Measurements from ENCODE around the gene PIK3R1. TPM values are rescaled to one million over a fixed set of nuclear protein-coding genes. Genes with fewer than 3 reads are reported as not detected.
A peak's percentile ranks its signal among the peaks of the same experiment; 100 is the strongest.

Gene PIK3R1
- total RNA-seq, 4 donors from 2014 or later, result 101 to 358 (median 190) TPM

- Histone ChIP-seq H3K9me3 (no peaks in the 10 kb centered on the region), H3K27ac (peak overlapping the region; percentile 79 to 82), H3K27me3 (no peaks in the 10 kb centered on the region), H3K36me3 (no peaks in the 10 kb centered on the region), H3K4me1 (peaks cover 15 to 17% of the 10 kb centered on the region in 2 donors), H3K4me3 (no peak overlapping the region)
- intact Hi-C loops (cut with DNase I; ENCODE audit: low total_unique reads), result no loop called here
- no peak for TF ChIP-seq CTCF (IDR thresholded peaks at IDR 0.05)
- DNase-seq, result no peak
Observed at GRCh38 chr5:68261169-68261568, 45.6 kb downstream of the PIK3R1 start.

- H3K9me3 ChIP-seq, result no peaks in the 10 kb centered on the region
- H3K27ac ChIP-seq, result peak overlapping the region; percentile 79 to 82
- peak in 1 of 2 donors; percentile 69 for DNase-seq
- TF ChIP-seq CTCF (IDR thresholded peaks at IDR 0.05), result peak in 2 of 4 experiments; percentile 30 to 42
- TF ChIP-seq POLR2A (IDR thresholded peaks at IDR 0.05), result no peak
- no peaks in the 10 kb centered on the region for H3K36me3 ChIP-seq
- H3K4me1 ChIP-seq, result peaks cover 15 to 21% of the 10 kb centered on the region in 2 donors
- intact Hi-C loops (cut with DNase I; ENCODE audit: low total_unique reads), result no loop called here
- no peaks in the 10 kb centered on the region for H3K27me3 ChIP-seq
- H3K4me3 ChIP-seq, result no peak overlapping the region
Observed at GRCh38 chr5:68261569-68262065, 46.1 kb downstream of the PIK3R1 start.

- Histone ChIP-seq H3K4me3 (no peak overlapping the region), H3K27me3 (no peaks in the 10 kb centered on the region), H3K27ac (peak overlapping the region; percentile 81 to 89), H3K36me3 (no peaks in the 10 kb centered on the region), H3K9me3 (no peaks in the 10 kb centered on the region), H3K4me1 (peaks cover 14 to 27% of the 10 kb centered on the region in 2 donors)
- TF ChIP-seq POLR2A (IDR thresholded peaks at IDR 0.05), result no peak
- TF ChIP-seq CTCF (IDR thresholded peaks at IDR 0.05), result no peak
- intact Hi-C loops (cut with DNase I; ENCODE audit: low total_unique reads), result no loop called here
- DNase-seq, result peak in 1 of 2 donors; percentile 55
Observed at GRCh38 chr5:68264024-68264956, 48.7 kb downstream of the PIK3R1 start.

- H3K4me3 ChIP-seq, result no peak overlapping the region
- no peaks in the 10 kb centered on the region for H3K9me3 ChIP-seq
- H3K27ac ChIP-seq, result peak overlapping the region; percentile 81 to 89
- TF ChIP-seq CTCF (IDR thresholded peaks at IDR 0.05) (no peak), POLR2A (IDR thresholded peaks at IDR 0.05) (no peak)
- H3K36me3 ChIP-seq, result no peaks in the 10 kb centered on the region
- DNase-seq, result no peak
- H3K4me1 ChIP-seq, result peaks cover 14 to 23% of the 10 kb centered on the region in 2 donors
- no peaks in the 10 kb centered on the region for H3K27me3 ChIP-seq
- intact Hi-C loops (cut with DNase I; ENCODE audit: low total_unique reads), result no loop called here
Observed at GRCh38 chr5:68265347-68265746, 49.8 kb downstream of the PIK3R1 start.

- Histone ChIP-seq H3K4me3 (no peak overlapping the region), H3K4me1 (peaks cover 14 to 21% of the 10 kb centered on the region in 2 donors), H3K9me3 (no peaks in the 10 kb centered on the region), H3K27ac (peak overlapping the region; percentile 81 to 89), H3K27me3 (no peaks in the 10 kb centered on the region), H3K36me3 (no peaks in the 10 kb centered on the region)
- no peak for DNase-seq
- TF ChIP-seq POLR2A (IDR thresholded peaks at IDR 0.05), result no peak
- TF ChIP-seq CTCF (IDR thresholded peaks at IDR 0.05), result no peak
- intact Hi-C loops (cut with DNase I; ENCODE audit: low total_unique reads), result no loop called here
Observed at GRCh38 chr5:68265822-68266395, 50.4 kb downstream of the PIK3R1 start.
